ENCODE measurements around the gene MIDN.
"Not testable (repeated sequence)": the region's sequence is repeated elsewhere in the genome, so short reads cannot be mapped to it uniquely, and the experiment has no call there.

Gene MIDN

DNA sequence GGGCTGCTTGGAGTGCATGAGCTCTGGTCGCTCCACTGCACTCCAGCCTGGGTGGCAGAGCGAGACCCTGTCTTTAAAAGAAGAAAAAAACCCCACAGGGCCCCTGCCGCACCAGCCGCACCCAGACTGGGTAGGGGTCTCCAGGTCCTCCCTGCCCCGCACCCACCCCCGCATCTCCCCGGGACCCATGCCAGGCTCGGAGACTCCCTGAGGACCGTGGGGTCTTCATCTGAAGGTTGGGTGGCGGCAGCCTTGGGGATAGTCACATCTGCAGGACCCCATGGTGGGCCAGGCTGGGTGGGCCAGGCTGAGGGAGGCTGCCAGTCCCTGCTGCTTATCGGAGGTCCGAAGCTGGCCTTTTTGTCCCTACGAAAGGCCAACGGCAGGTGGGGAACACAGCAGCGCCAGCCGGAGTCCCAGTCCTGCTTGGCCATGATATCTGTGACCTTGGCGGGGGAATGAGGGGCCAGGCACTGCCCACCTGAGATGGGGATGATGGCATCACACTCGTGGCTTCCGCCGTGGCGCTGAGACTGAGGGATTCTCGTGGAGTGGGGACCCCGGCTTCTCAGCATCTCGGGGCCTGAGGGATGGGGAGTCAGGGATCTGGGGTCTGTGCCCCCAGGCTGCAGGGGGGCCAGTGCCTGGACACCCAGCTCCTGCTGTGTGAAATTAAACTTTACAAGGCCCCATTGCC is 48.3 kb downstream of the MIDN start:
- DNase-seq (ENCODE audit: extremely low spot score), result no peak

DNA sequence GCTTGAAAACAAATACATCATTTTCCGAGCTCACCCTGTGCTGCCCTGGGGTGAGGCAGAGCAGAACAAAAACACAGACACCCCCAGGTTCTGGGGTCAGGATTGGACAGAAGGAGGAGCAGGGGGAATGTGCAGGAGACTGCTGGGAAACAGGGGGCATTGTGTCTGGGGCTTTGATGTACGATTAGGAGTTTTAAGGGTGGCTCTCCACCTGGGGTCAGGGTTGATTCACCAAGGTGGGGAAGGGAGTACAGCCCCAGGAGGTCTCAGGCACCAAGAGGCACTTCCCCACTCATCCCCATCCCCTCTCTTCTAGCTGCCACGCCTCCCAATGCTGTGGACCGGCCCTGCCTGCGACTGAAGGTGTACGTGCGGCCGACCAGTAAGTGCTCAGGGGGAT is 49.9 kb downstream of the MIDN start:
- POLR2A ChIA-PET, result no interaction called here
- TF ChIP-seq, protein P1, sequence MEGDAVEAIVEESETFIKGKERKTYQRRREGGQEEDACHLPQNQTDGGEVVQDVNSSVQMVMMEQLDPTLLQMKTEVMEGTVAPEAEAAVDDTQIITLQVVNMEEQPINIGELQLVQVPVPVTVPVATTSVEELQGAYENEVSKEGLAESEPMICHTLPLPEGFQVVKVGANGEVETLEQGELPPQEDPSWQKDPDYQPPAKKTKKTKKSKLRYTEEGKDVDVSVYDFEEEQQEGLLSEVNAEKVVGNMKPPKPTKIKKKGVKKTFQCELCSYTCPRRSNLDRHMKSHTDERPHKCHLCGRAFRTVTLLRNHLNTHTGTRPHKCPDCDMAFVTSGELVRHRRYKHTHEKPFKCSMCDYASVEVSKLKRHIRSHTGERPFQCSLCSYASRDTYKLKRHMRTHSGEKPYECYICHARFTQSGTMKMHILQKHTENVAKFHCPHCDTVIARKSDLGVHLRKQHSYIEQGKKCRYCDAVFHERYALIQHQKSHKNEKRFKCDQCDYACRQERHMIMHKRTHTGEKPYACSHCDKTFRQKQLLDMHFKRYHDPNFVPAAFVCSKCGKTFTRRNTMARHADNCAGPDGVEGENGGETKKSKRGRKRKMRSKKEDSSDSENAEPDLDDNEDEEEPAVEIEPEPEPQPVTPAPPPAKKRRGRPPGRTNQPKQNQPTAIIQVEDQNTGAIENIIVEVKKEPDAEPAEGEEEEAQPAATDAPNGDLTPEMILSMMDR (IDR thresholded peaks at IDR 0.05; ENCODE audit: control extremely low read depth, extremely low read depth, low read depth, missing control alignments), result no peak
- no peak for DNase-seq (ENCODE audit: extremely low spot score)
- CTCF ChIA-PET, result no interaction called here

More for the DNA sequence above, 48.3 kb downstream of the MIDN start:
- ChIA-PET POLR2A (no interaction called here), CTCF (no interaction called here)
- TF ChIP-seq, protein P1 (IDR thresholded peaks at IDR 0.05; ENCODE audit: control extremely low read depth, extremely low read depth, low read depth, missing control alignments), result no peak

DNA sequence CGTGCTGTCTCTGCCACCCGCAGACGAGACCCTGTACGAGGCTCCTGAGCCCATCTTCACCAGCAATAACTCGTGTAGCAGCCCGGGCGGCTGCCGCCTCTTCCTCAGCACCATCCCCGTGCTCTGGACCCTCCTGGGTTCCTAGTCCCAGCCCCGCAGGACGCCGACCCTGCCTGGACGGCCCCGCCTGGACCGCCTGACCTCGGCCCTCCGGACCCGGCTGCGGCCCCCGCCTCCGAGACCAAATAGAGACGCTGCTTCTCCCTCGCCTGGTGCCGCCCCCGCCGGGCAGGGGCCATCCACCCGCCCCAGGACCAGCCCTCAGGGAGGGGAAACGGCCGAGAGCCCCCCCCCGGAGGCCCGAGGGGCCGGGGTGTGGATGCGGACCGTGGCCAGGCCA is 51.4 kb downstream of the MIDN start:
- ChIA-PET CTCF (no interaction called here), POLR2A (no interaction called here)
- TF ChIP-seq, protein P1 (IDR thresholded peaks at IDR 0.05; ENCODE audit: control extremely low read depth, extremely low read depth, low read depth, missing control alignments), result no peak
- no peak for DNase-seq (ENCODE audit: extremely low spot score)

DNA sequence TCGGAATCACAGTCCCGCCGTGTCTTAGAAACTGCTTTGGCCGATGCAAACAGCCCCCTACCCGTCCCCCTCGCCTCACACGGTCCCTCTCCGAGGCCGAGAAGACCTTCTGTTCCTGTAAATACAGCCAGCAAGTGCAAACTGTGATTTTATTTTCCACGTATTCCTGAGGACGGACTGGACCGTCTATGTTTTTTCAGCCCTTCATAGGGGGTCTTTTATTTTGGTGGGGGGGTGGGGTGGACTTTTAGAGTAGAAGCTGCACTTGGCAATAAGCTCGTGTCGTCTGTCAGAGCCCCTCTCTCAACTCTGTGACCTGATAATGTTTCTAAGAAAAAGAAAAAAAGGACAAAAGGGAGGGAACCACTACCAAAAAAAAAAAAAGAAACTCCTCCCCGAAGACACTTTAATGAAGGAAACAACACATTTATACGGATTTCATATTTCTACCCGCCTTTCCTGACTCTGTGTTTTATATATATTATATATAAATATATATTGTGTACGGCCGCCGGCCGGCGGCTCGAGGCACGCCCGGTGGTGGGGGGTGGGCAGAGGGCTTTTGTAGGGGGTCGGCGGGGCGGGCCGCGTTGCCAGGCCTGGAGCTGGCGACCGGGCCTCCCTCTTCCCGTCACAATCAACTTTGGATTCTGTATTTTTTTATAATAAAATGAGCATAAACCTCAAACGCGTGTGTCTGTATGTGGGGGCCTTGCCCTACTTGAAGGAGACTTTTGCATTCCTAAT is 52.5 kb downstream of the MIDN start:
- TF ChIP-seq, protein P1 (IDR thresholded peaks at IDR 0.05; ENCODE audit: control extremely low read depth, extremely low read depth, low read depth, missing control alignments), result no peak
- POLR2A ChIA-PET, result no interaction called here
- no peak for DNase-seq (ENCODE audit: extremely low spot score)
- CTCF ChIA-PET, result interaction anchor here (1.5 to 1.8 kb wide), 2 partner anchors 21 to 56 kb away, joined by 3 to 7 read pairs; no protein-coding TSS in a partner anchor

DNA sequence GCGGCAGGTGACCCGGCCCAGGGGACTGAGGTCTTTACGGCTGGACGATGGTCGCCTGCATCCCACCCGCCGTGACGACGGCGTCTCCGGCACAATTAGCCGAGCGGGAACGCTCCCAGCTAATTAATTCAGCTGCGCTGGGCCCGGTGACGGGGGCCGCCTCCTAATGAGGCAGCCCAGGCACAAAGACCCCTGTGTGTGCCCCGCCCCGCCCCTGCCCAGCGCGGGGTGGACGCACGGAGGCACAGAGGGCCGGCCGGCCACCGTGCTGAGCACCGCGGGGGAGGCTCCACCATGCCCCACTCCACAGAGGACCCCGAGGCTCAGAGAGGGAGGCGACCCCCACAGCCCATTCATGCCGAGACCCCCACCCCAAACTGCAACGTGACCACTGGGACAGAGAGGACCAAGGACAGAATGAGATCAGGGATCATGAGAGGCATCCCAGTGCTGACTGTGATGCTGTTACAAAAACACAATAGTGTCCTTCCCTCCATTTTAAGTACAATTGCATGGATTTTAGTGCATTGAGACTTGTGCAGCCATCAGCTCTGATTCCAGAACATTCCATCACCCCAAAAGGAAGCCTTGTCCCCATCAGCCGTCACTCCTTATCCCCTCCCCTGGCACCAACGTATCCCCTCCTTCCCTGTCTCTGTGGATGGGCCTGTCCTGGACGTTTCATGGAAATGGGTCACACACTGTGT is 54.3 kb downstream of the MIDN start:
- TF ChIP-seq, protein P1 (IDR thresholded peaks at IDR 0.05; ENCODE audit: control extremely low read depth, extremely low read depth, low read depth, missing control alignments), result no peak
- POLR2A ChIA-PET, result no interaction called here
- CTCF ChIA-PET, result interaction anchor here (1.5 to 1.8 kb wide), 3 partner anchors 14 to 58 kb away, joined by 3 to 7 read pairs (median 5); no protein-coding TSS in a partner anchor
- DNase-seq (ENCODE audit: extremely low spot score), result no peak

DNA sequence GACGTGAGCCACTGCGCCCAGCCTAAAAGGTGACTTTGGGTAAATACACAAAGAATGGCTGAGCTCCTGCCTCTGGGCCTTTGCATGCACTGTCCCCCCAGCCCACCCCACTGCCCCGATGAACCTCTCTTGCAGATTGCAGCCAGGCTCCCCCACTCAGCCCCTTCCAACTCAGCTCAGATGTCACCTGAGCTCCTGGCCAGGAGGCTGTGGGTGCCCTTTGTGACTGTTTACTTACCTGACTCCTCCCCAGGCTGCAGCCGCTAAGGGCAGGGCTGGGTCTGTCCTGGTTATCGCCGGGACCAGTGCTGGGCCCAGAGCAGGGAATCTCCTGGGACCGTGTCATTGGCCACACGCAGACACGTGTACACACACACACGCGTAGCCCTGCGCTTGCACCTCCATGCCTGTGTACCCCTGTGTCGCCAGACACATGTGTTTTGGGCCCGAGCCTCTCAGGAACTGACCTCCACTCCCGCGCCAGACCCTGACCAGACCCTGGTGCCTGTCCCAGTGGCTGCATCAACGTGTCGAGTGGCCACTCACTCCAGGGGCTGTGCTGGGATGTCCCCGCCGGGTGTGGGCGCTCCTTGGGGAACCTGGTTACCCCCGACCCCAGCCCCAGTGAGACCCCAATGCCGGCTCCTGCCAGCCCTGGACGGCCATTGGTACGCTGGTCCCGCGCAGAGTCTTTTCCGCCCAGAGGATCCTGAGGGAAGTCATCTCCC is 56.0 kb downstream of the MIDN start:
- TF ChIP-seq, protein P1 (IDR thresholded peaks at IDR 0.05; ENCODE audit: control extremely low read depth, extremely low read depth, low read depth, missing control alignments), result no peak
- no peak for DNase-seq (ENCODE audit: extremely low spot score)
- ChIA-PET CTCF (interaction anchor here (0.9 to 1.8 kb wide), 3 partner anchors 12 to 16 kb away, joined by 4 to 6 read pairs (median 5); no protein-coding TSS in a partner anchor), POLR2A (no interaction called here)

DNA sequence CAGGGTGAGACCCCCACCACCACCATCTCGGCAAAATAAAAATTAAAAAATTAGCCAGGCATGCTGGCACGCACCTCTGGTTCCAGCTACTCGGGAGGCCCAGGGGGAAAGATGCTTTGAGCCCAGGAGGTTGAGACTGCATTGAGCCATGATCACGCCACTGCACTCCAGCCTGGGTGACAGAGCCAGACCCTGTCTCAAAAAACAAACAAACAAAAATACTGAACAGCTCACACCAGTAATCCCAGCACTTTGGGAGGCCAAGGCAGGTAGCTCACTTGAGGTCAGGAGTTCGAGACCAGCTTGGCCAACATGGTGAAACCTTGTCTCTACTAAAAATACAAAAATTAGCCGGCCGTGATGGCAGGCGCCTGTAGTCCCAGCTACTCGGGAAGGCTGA is 57.0 kb downstream of the MIDN start:
- CTCF ChIA-PET; POLR2A ChIA-PET; DNase-seq (ENCODE audit: extremely low spot score): not testable (repeated sequence)

Data from GM10248 (cell line).